Gastrocnemius medialis (tissue), 4 donors: Measurements from ENCODE around the gene PKP4.

ENCODE experiments used
- CTCF ChIP-seq, 5 experiments: fragments of 450-650 bp in 3 of 5; fragments of 200-600 bp in 2 of 5; sonication (generic) in 2 of 5; IDR thresholded peaks in 4 of 5; conservative IDR thresholded peaks in 1 of 5; 1 replicate in 4 of 5; 2 replicates in 1 of 5; pipeline ENCODE4 v1.5.1; 2016 to 2019; ENCODE audit warnings: antibody characterized with exemption in 5 of 5, mild to moderate bottlenecking in 3 of 5, moderate library complexity in 3 of 5
- POLR2A ChIP-seq, 2 donors: fragments of 450-650 bp; IDR thresholded peaks; one replicate each; pipeline ENCODE4 v1.6.1; 2017; ENCODE audit warnings: antibody characterized with exemption in 2 of 2, mild to moderate bottlenecking in 2 of 2, moderate library complexity in 2 of 2

GRCh38 chr2:158500333-158500732 lies 43.6 kb downstream of the PKP4 start:
- TF ChIP-seq CTCF (IDR thresholded peaks at IDR 0.05 in 4 of 5, conservative IDR thresholded peaks at IDR 0.05 in 1 of 5) = no peak
- no peak for TF ChIP-seq POLR2A (IDR thresholded peaks at IDR 0.05)
